ENCODE measurements around the gene PLXDC2. TPM values are rescaled to one million over a fixed set of nuclear protein-coding genes. Genes with fewer than 3 reads are reported as not detected.
"Not testable (repeated sequence)": the region's sequence is repeated elsewhere in the genome, so short reads cannot be mapped to it uniquely, and the experiment has no call there.

PLXDC2 gene
- total and polyA plus RNA-seq, 2 donors (not counting 1 experiment from before 2014, with no cell fraction given), result 0.07 TPM

- POLR2A ChIA-PET, result no interaction called here
Observed at GRCh38 chr10:19767876-19768275, 48.4 kb upstream of the PLXDC2 start.

DNA sequence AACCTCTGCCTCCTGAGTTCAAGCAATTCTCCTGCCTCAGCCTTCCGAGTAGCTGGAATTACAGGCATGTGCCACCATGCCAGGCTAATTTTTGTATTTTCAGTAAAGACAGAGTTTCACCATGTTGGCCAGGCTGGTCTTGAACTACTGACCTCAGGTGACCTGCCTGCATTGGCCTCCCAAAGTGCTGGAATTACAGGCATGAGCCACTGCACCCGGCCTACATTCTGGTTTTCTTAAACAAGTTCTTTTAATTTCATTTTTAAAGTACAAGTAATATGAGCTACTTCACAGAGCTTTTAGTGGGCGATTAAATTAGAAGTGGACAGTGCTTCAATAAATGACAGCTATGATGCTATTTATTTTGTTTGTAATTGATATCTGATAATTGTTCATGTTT lies 46.4 kb upstream of the PLXDC2 start:
- H3K27ac Mint-ChIP-seq; H3K27ac ChIP-seq (ENCODE audit: low read length in 2 of 2); H3K79me2 ChIP-seq (ENCODE audit: control insufficient read depth, insufficient read depth, low read length); H3K4me2 ChIP-seq (replicated peaks; ENCODE audit: low read depth, low read length, poor library complexity, severe bottlenecking); H4K20me1 ChIP-seq (ENCODE audit: control insufficient read depth, insufficient read depth, low read length, poor library complexity, severe bottlenecking); H3K4me3 ChIP-seq (ENCODE audit: control extremely low read depth in 1 of 5, extremely low read depth in 1 of 5, insufficient read depth in 1 of 5, low read depth in 2 of 5, low read length in 4 of 5); DNase-seq; intact Hi-C loops (cut with micrococcal nuclease); CTCF ChIA-PET; H3K4me1 Mint-ChIP-seq; H2AFZ ChIP-seq (ENCODE audit: insufficient read depth, low read depth, low read length, poor library complexity, severe bottlenecking); H3K36me3 ChIP-seq (replicated peaks in 1 of 2; ENCODE audit: control extremely low read depth in 1 of 2, control insufficient read depth in 1 of 2, extremely low read depth in 1 of 2, insufficient read depth in 2 of 2, low read length in 1 of 2); H3K27me3 Mint-ChIP-seq; H3K4me3 Mint-ChIP-seq; H3K27me3 ChIP-seq (replicated peaks in 1 of 4; ENCODE audit: control extremely low read depth in 1 of 4, control insufficient read depth in 3 of 4, insufficient read depth in 4 of 4, low read length in 3 of 4); H3K9me3 Mint-ChIP-seq (ENCODE audit: insufficient read depth); H3K9ac ChIP-seq (ENCODE audit: low read length); POLR2A ChIA-PET; ATAC-seq (ENCODE audit: low read depth); H3K4me1 ChIP-seq (ENCODE audit: control insufficient read depth in 2 of 2, insufficient read depth in 2 of 2, low read length in 2 of 2); H3K9me3 ChIP-seq (ENCODE audit: control extremely low read depth in 1 of 3, control insufficient read depth in 2 of 3, insufficient read depth in 1 of 3, low read length in 2 of 3): not testable (repeated sequence)
- WGBS (ENCODE audit: insufficient coverage), result 86% methylated on average over 1 of the region's 3 CpGs

More at GRCh38 chr10:19767876-19768275, 48.4 kb upstream of the PLXDC2 start:
- CTCF ChIA-PET, result no interaction called here
- H4K20me1 ChIP-seq (ENCODE audit: control insufficient read depth, insufficient read depth, low read length, poor library complexity, severe bottlenecking), result no peaks in the 10 kb centered on the region
- no peak overlapping the region for H3K27ac Mint-ChIP-seq
- H3K4me1 Mint-ChIP-seq, result no peaks in the 10 kb centered on the region
- no peak for DNase-seq
- intact Hi-C loops (cut with micrococcal nuclease), result no loop called here
- no peaks in the 10 kb centered on the region for H3K4me1 ChIP-seq (ENCODE audit: control insufficient read depth in 2 of 2, insufficient read depth in 2 of 2, low read length in 2 of 2)
- TF ChIP-seq, protein P1, sequence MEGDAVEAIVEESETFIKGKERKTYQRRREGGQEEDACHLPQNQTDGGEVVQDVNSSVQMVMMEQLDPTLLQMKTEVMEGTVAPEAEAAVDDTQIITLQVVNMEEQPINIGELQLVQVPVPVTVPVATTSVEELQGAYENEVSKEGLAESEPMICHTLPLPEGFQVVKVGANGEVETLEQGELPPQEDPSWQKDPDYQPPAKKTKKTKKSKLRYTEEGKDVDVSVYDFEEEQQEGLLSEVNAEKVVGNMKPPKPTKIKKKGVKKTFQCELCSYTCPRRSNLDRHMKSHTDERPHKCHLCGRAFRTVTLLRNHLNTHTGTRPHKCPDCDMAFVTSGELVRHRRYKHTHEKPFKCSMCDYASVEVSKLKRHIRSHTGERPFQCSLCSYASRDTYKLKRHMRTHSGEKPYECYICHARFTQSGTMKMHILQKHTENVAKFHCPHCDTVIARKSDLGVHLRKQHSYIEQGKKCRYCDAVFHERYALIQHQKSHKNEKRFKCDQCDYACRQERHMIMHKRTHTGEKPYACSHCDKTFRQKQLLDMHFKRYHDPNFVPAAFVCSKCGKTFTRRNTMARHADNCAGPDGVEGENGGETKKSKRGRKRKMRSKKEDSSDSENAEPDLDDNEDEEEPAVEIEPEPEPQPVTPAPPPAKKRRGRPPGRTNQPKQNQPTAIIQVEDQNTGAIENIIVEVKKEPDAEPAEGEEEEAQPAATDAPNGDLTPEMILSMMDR (IDR thresholded peaks at IDR 0.05), result no peak
- no peak for TF ChIP-seq EZH2 (IDR thresholded peaks at IDR 0.05; ENCODE audit: borderline replicate concordance, insufficient read depth, low read depth, low read length, poor library complexity, severe bottlenecking)
- no peak overlapping the region for H3K9ac ChIP-seq (ENCODE audit: low read length)
- H3K9me3 ChIP-seq (ENCODE audit: control extremely low read depth in 1 of 3, control insufficient read depth in 2 of 3, insufficient read depth in 1 of 3, low read length in 2 of 3), result peaks cover 0 to 4% (median 0%) of the 10 kb centered on the region in 3 donors
- H3K4me3 ChIP-seq (ENCODE audit: control extremely low read depth in 1 of 5, extremely low read depth in 1 of 5, insufficient read depth in 1 of 5, low read depth in 2 of 5, low read length in 4 of 5), result no peak overlapping the region
- H3K79me2 ChIP-seq (ENCODE audit: control insufficient read depth, insufficient read depth, low read length), result no peaks in the 10 kb centered on the region
- H3K27me3 Mint-ChIP-seq, result no peaks in the 10 kb centered on the region
- H3K27me3 ChIP-seq (replicated peaks in 1 of 4; ENCODE audit: control extremely low read depth in 1 of 4, control insufficient read depth in 3 of 4, insufficient read depth in 4 of 4, low read length in 3 of 4), result no peaks in the 10 kb centered on the region
- ATAC-seq (ENCODE audit: low read depth), result no peak
- 93% methylated on average over 5 of the region's 7 CpGs for whole genome bisulfite sequencing (ENCODE audit: insufficient coverage)
- H3K9me3 Mint-ChIP-seq (ENCODE audit: insufficient read depth), result no peaks in the 10 kb centered on the region
- H2AFZ ChIP-seq (ENCODE audit: insufficient read depth, low read depth, low read length, poor library complexity, severe bottlenecking), result no peak overlapping the region
- no peak overlapping the region for H3K4me2 ChIP-seq (replicated peaks; ENCODE audit: low read depth, low read length, poor library complexity, severe bottlenecking)
- no peak overlapping the region for H3K27ac ChIP-seq (ENCODE audit: low read length in 2 of 2)
- no peak overlapping the region for H3K4me3 Mint-ChIP-seq
- no peaks in the 10 kb centered on the region for H3K36me3 ChIP-seq (replicated peaks in 1 of 2; ENCODE audit: control extremely low read depth in 1 of 2, control insufficient read depth in 1 of 2, extremely low read depth in 1 of 2, insufficient read depth in 2 of 2, low read length in 1 of 2)

All from B cell (primary cell).